Fibroblast of villous mesenchyme (primary cell): ENCODE results near the gene CORO2A. TPM values are rescaled to one million over a fixed set of nuclear protein-coding genes. Genes with fewer than 3 reads are reported as not detected.
A peak's percentile ranks its signal among the peaks of the same experiment; 100 is the strongest.
"Not testable (repeated sequence)": the region's sequence is repeated elsewhere in the genome, so short reads cannot be mapped to it uniquely, and the experiment has no call there.

ENCODE experiments used
- DNase-seq: peaks from one replicate; pipeline ENCODE4 v3.0.0-alpha.2; 2010; ENCODE audit warnings: low read depth
- H3K4me3 ChIP-seq: 2 replicates; pipeline ENCODE4 v1.5.1; 2011; ENCODE audit warnings: low read depth, mild to moderate bottlenecking, low read length
- total RNA-seq: library from RNA; depleted of rRNA; stranded (reverse); fragments of >200 nt; gene quantifications from 2 replicates; pipeline ENCODE4 v1.2.3, GENCODE V29; 2012
- TF ChIP-seq, protein P1 (sequence below): IDR thresholded peaks from 2 replicates; pipeline ENCODE4 v1.5.1; 2012; ENCODE audit warnings: low read depth, mild to moderate bottlenecking, low read length; ENCODE audit not compliant: insufficient read depth

The CORO2A gene
- total RNA-seq, 1 donor, result 2.2 TPM

DNA sequence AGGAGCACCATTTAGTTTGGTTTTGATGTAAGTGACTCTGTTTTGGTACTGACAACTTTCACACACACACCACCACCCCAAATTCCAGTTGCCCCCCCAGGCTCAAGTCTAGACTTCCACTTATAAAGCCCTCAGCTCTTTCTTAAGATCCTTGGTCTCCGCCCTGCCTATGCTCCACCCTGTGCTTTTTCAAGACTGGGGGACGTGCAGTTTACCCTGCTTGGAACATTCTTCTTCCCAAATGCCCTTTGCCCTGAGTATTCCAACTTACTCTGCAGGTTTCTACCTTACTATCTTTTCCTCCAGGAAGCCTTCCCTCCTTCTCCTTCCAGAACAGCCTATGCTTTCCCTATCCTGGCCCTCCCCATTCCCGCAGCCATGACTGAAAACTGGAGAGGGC is 72.0 kb downstream of the CORO2A start:
- TF ChIP-seq, protein P1, sequence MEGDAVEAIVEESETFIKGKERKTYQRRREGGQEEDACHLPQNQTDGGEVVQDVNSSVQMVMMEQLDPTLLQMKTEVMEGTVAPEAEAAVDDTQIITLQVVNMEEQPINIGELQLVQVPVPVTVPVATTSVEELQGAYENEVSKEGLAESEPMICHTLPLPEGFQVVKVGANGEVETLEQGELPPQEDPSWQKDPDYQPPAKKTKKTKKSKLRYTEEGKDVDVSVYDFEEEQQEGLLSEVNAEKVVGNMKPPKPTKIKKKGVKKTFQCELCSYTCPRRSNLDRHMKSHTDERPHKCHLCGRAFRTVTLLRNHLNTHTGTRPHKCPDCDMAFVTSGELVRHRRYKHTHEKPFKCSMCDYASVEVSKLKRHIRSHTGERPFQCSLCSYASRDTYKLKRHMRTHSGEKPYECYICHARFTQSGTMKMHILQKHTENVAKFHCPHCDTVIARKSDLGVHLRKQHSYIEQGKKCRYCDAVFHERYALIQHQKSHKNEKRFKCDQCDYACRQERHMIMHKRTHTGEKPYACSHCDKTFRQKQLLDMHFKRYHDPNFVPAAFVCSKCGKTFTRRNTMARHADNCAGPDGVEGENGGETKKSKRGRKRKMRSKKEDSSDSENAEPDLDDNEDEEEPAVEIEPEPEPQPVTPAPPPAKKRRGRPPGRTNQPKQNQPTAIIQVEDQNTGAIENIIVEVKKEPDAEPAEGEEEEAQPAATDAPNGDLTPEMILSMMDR, result no peak
- no peak for DNase-seq
- H3K4me3 ChIP-seq, result no peak overlapping the region

DNA sequence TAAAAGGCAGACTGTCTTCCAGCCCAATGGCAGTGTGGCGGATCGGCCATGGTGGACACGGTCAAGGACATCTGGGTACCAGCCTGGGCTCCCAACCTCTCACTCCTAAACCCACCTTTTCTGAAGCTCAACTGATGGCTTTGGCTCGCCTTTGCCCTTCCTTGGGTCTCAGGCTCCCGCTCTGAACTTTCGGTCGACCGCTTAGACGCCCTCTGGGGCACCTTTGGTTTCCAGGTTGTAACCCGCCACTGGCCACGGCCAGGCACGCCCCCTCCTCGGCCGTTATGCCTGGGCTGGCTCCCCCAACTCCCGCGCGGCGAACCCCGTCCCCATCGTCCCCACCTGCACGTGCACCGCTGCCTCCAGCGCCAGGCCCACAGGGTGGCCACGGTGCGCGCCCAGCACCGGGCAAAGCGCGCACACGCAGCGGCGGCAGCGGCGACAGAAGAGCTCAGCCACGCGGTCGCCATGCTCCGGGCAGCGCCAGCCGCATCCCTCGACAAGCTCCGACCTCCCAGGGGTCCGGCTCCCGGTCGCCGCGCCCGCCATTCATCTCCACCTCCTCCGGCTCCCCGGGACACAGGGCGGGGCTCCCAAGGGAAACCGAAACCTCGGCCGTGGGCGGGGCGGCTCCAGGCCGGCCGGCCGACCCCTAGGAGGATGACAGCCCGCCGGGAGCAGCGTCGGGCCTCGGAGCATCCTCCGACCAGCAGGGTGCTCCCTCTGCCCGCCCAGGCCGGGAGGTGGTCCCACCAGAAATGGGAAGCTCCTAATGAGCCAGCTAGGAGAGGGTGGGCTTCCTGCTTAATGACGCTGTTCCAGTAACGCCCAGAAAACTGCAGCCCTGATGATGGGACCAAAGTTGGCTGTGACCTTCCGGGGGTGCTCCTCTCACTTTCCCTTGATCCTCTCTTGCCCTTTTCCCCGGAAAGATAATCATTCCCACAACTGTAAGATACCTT is 73.5 kb downstream of the CORO2A start, which contains the start of gene TRIM14:
Gene TRIM14, minus strand, starts transcription at position 583 of the 962 bp plus-strand sequence. Its CDS starts 34 bp downstream, at position 549.
- peak; percentile 73 for DNase-seq
- peak within 1 kb of the TSS; percentile 74 for H3K4me3 ChIP-seq
- TF ChIP-seq, protein P1, result peak; percentile 41

DNA sequence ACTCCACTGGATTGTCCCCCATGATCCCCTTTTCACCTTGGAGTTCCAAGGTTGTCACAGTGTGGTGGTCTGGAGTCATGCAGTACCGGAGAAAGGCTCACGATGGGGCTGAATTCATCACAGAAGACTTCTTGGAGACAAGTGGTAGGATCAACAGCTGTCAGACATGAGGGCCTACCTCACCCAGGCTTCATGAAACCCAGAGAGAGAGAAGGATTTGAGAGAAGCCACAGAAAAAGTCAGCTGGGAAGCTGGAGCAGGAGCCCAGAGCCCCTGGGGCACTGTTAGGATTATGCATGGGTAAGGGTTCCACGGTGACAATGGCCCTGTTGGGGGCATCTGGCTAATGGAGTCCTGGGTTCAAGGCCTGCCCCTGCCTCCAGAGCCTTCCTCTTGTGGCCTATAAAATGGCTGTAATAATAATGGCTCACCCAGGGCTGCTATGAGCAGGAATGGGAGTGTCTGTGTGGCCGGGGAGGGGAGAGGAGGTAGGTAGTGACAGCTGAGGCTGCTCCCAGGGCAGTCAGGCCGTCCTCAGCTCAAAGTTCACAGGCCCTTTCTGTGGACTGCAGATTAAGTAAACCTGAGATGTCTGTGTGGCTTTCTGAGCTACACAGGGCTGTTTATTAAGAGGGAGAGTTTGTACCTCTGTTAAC is 74.3 kb downstream of the CORO2A start:
- TF ChIP-seq, protein P1, result peak; percentile 31
- peak overlapping the region; percentile 74 for H3K4me3 ChIP-seq
- DNase-seq, result peak; percentile 12

DNA sequence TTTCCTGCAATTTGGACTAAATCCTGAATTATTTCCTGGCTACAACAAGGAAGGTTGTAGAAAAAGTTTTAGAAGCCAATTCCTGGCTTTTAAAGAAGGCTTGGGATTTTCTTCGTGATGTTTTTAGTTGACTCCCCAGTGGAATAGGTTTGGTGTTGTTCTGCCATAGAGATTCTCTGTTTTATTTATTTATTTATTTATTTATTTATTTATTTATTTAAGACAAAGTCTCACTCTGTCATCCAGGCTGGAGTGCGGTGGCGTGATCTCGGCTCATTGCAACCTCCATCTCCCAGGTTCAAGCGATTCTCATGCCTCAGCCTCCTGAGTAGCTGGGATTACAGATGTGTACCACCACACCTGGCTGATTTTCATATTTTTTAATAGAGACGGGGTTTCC is 75.3 kb downstream of the CORO2A start:
- H3K4me3 ChIP-seq, DNase-seq: not testable (repeated sequence)

DNA sequence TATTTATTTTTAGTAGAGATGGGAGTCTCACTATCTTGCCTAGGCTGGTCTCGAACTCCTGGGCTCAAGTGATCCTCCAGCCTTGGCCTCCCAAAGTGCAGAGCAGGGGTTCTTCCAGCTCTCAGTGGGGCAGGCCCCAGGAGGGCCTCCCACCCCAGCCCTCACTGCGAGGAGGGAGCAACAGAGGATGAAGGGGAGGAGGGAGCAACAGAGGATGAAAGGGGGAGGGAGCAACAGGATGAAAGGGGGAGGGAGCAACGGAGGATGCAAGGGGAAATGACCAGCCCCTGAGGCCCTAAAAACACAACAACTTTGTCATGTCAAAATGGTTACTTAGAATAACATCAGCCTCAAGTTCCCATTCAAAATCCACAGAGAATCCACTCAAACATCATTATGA is 83.4 kb downstream of the CORO2A start:
- TF ChIP-seq, protein P1, result no peak
- no peak overlapping the region for H3K4me3 ChIP-seq
- DNase-seq, result no peak

DNA sequence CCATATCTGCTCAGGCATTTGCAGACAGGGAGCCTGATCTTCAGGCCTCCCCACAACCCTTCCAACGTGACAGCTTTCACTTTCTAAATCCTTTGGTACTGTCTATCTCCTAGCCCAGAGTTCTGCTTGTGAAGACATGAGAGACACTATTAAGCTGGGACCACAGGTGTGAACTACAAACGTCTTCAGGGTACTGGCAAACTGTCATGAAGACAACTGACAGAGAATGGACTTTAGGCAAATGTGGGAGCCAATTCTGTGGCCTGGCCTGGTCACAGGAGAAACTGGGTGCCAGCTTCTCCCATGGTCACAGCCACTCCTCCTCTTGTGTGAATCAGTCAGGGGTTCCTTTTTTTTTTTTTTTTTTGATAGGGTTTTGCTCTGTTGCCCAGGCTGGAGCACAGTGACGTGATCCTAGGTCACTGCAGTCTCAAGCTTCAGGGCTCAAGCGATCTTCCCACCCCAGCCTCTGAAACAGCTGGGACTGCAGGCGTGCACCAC is 83.9 kb downstream of the CORO2A start:
- H3K4me3 ChIP-seq, result no peak overlapping the region
- TF ChIP-seq, protein P1, result no peak
- DNase-seq, result no peak

DNA sequence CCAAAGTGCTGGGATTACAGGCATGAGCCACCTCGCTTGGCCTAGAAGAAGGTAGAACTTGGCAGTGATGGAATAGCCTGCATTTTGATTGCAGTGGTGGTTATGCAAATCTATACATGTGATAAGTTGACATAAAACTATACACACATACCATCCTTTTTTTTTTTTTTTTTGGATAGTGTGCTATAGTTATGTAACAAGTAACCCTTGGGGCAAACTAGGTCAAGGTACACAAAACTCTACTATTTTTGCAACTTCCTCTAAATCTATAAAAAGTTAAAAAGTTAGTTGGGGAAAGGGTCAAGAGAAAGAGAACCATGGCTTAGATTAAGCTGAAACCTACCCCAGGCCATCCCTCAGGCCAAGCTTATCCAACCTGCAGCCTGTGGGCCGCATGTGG is 84.5 kb downstream of the CORO2A start:
- TF ChIP-seq, protein P1, result no peak
- no peak overlapping the region for H3K4me3 ChIP-seq
- DNase-seq, result no peak
